B cell (primary cell): ENCODE data around the gene ATRNL1. TPM values are rescaled to one million over a fixed set of nuclear protein-coding genes. Genes with fewer than 3 reads are reported as not detected.

ENCODE experiments used
- ATAC-seq: fragments of 200-7000 bp; cut with Tn5 transposase; one replicate; pipeline ENCODE4 v1.10.0; 2021; ENCODE audit warnings: low read depth, mild to moderate bottlenecking, moderate number of reproducible peaks, moderate library complexity
- CTCF ChIA-PET: fragments of 350-600 bp; sonication (Branson Sonifier 250); formaldehyde crosslinking; loops from one replicate; lab custom pipeline; 2021; ENCODE audit warnings: antibody characterized with exemption, inconsistent platforms; lab: Charles Lee
- POLR2A ChIA-PET: fragments of 350-600 bp; sonication (Branson Sonifier 250); formaldehyde crosslinking; loops from one replicate; lab custom pipeline; 2021; ENCODE audit warnings: antibody characterized with exemption; lab: Charles Lee
- DNase-seq: peaks from one replicate; pipeline ENCODE4 v3.0.0; 2013
- H2AFZ ChIP-seq: 2 replicates; pipeline ENCODE4 v1.6.1; 2012; ENCODE audit warnings: mild to moderate bottlenecking, low read depth, low read length; ENCODE audit not compliant: insufficient read depth, poor library complexity, severe bottlenecking
- H3K27ac ChIP-seq, 2 donors: 1 replicate in 1 of 2; 2 replicates in 1 of 2; pipeline ENCODE4 v1.5.1; 2012 to 2013; ENCODE audit warnings: low read length in 2 of 2, mild to moderate bottlenecking in 2 of 2, moderate library complexity in 1 of 2
- H3K27me3 ChIP-seq, 4 experiments: fragments of 200-600 bp in 1 of 4; sonication (generic) in 1 of 4; replicated peaks in 1 of 4; 1 replicate in 2 of 4; 2 replicates in 2 of 4; pipeline versions ENCODE4 v1.6.1 to v1.7.0; 2013 to 2016; ENCODE audit warnings: low read length in 3 of 4, mild to moderate bottlenecking in 2 of 4, mixed read lengths in 1 of 4, moderate library complexity in 1 of 4; ENCODE audit not compliant: insufficient read depth in 4 of 4, control insufficient read depth in 3 of 4; ENCODE audit errors: control extremely low read depth in 1 of 4
- H3K36me3 ChIP-seq, 2 experiments: replicated peaks in 1 of 2; 1 replicate in 1 of 2; 2 replicates in 1 of 2; pipeline versions ENCODE4 v1.6.1 to v1.7.1; 2013; ENCODE audit warnings: low read length in 1 of 2; ENCODE audit not compliant: insufficient read depth in 2 of 2, control insufficient read depth in 1 of 2; ENCODE audit errors: control extremely low read depth in 1 of 2, extremely low read depth in 1 of 2
- H3K4me1 ChIP-seq, 2 donors: fragments of 200-600 bp in 1 of 2; sonication (generic) in 1 of 2; 1 replicate in 1 of 2; 2 replicates in 1 of 2; pipeline versions ENCODE4 v1.5.1 to v1.6.1; 2013 to 2017; ENCODE audit warnings: low read length in 2 of 2; ENCODE audit not compliant: control insufficient read depth in 2 of 2, insufficient read depth in 2 of 2
- H3K4me2 ChIP-seq: replicated peaks from 2 replicates; pipeline ENCODE3; 2012; ENCODE audit warnings: mild to moderate bottlenecking, low read depth, low read length; ENCODE audit not compliant: poor library complexity, severe bottlenecking
- H3K4me3 ChIP-seq, 5 experiments: fragments of 200-600 bp in 1 of 5; sonication (generic) in 1 of 5; 1 replicate in 3 of 5; 2 replicates in 2 of 5; pipeline versions ENCODE4 v1.5.1 to v1.7.0; 2011 to 2016; ENCODE audit warnings: low read length in 4 of 5, mild to moderate bottlenecking in 4 of 5, low read depth in 2 of 5, control low read depth in 1 of 5, moderate library complexity in 1 of 5; ENCODE audit not compliant: insufficient read depth in 1 of 5; ENCODE audit errors: control extremely low read depth in 1 of 5, extremely low read depth in 1 of 5
- H3K79me2 ChIP-seq: fragments of 200-600 bp; sonication (generic); one replicate; pipeline ENCODE4 v1.6.0; 2016; ENCODE audit warnings: low read length; ENCODE audit not compliant: control insufficient read depth, insufficient read depth
- H3K9ac ChIP-seq: fragments of 200-600 bp; sonication (generic); 2 replicates; pipeline ENCODE4 v1.6.1; 2017; ENCODE audit warnings: mild to moderate bottlenecking, low read length, moderate library complexity
- H3K9me3 ChIP-seq, 3 donors: one replicate each; pipeline versions ENCODE4 v1.6.1 to v1.7.1; 2013; ENCODE audit warnings: low read length in 2 of 3; ENCODE audit not compliant: control insufficient read depth in 2 of 3, insufficient read depth in 1 of 3; ENCODE audit errors: control extremely low read depth in 1 of 3
- H4K20me1 ChIP-seq: 2 replicates; pipeline ENCODE4 v1.6.0; 2012; ENCODE audit warnings: mild to moderate bottlenecking, low read length; ENCODE audit not compliant: insufficient read depth, control insufficient read depth, poor library complexity, severe bottlenecking
- H3K27ac Mint-ChIP-seq: one replicate; pipeline ENCODE4 v1.8.0; 2021; ENCODE audit warnings: mixed read lengths
- H3K27me3 Mint-ChIP-seq: one replicate; pipeline ENCODE4 v1.8.0; 2021; ENCODE audit warnings: mixed read lengths
- H3K4me1 Mint-ChIP-seq: one replicate; pipeline ENCODE4 v1.8.0; 2021; ENCODE audit warnings: mixed read lengths
- H3K4me3 Mint-ChIP-seq: one replicate; pipeline ENCODE4 v1.8.0; 2021; ENCODE audit warnings: mixed read lengths
- H3K9me3 Mint-ChIP-seq: one replicate; pipeline ENCODE4 v1.8.0; 2022; ENCODE audit warnings: mixed read lengths; ENCODE audit not compliant: insufficient read depth
- CTCF ChIP-seq: fragments of 200-600 bp; IDR thresholded peaks from one replicate; pipeline ENCODE4 v1.8.0; 2022; ENCODE audit warnings: antibody characterized with exemption, mild to moderate bottlenecking
- EZH2 ChIP-seq: IDR thresholded peaks from 2 replicates; pipeline ENCODE4 v1.6.1; 2012; ENCODE audit warnings: borderline replicate concordance, low read depth, mild to moderate bottlenecking, moderate library complexity, low read length; ENCODE audit not compliant: insufficient read depth, poor library complexity, severe bottlenecking
- WGBS: methylation state at CpG from one replicate; pipeline ENCODE4 v1.1.5; 2013; ENCODE audit warnings: missing lambda C conversion rate; ENCODE audit not compliant: insufficient coverage; 5-methylcytosine and 5-hydroxymethylcytosine counted together
- intact Hi-C: fragments of 100-400 bp; cut with micrococcal nuclease; formaldehyde crosslinking; loops from one replicate; pipeline ENCODE4 v1.10.0; 2022
- polyA plus RNA-seq: library from polyadenylated mRNA; depleted of rRNA; stranded (reverse); fragments of >200 nt; gene quantifications from 2 replicates; pipeline ENCODE4 v1.2.3, GENCODE V29; 2012
- total RNA-seq, 2 donors: library from RNA; stranded (reverse); fragments of 120-200 nt in 1 of 2; gene quantifications; 1 replicate in 1 of 2; 2 replicates in 1 of 2; pipeline versions ENCODE4 v1.2.3 to v1.2.4, GENCODE V29; 2013 to 2022

ATRNL1 gene
- total and polyA plus RNA-seq, 2 donors (not counting 1 experiment from before 2014, with no cell fraction given) = 0.24 to 2.2 TPM

- ChIA-PET POLR2A (no interaction called here), CTCF (no interaction called here)
- H3K9me3 Mint-ChIP-seq = no peaks in the 10 kb centered on the region
- intact Hi-C loops = no loop called here
- H3K79me2 ChIP-seq = no peaks in the 10 kb centered on the region
- no peaks in the 10 kb centered on the region for H3K4me1 ChIP-seq
- no peak for ATAC-seq
- H3K4me1 Mint-ChIP-seq = peaks cover 5% of the 10 kb centered on the region
- no peak overlapping the region for H3K27ac ChIP-seq
- H4K20me1 ChIP-seq = no peaks in the 10 kb centered on the region
- H3K36me3 ChIP-seq = no peaks in the 10 kb centered on the region
- H3K9me3 ChIP-seq = peaks cover 0 to 1% (median 0%) of the 10 kb centered on the region in 3 donors
- H3K27me3 ChIP-seq = no peaks in the 10 kb centered on the region
- no peak overlapping the region for H3K27ac Mint-ChIP-seq
- H3K4me3 Mint-ChIP-seq = no peak overlapping the region
- no peak overlapping the region for H3K9ac ChIP-seq
- DNase-seq = no peak
- no peak for TF ChIP-seq EZH2
- TF ChIP-seq CTCF = no peak
- no peaks in the 10 kb centered on the region for H3K27me3 Mint-ChIP-seq
- H2AFZ ChIP-seq = no peak overlapping the region
- H3K4me3 ChIP-seq = no peak overlapping the region
- WGBS = no CpG with 5 or more reads among the region's 1 CpG
- H3K4me2 ChIP-seq = no peak overlapping the region
Observed at GRCh38 chr10:115209133-115209532, 116.0 kb downstream of the ATRNL1 start.

- DNase-seq (no peak), ATAC-seq (no peak)
- no peaks in the 10 kb centered on the region for H3K9me3 Mint-ChIP-seq
- Histone ChIP-seq H3K79me2 (no peaks in the 10 kb centered on the region), H3K4me2 (no peak overlapping the region), H3K4me3 (no peak overlapping the region), H2AFZ (no peak overlapping the region), H3K27me3 (no peaks in the 10 kb centered on the region), H4K20me1 (no peaks in the 10 kb centered on the region), H3K36me3 (no peaks in the 10 kb centered on the region), H3K27ac (no peak overlapping the region), H3K9ac (no peak overlapping the region), H3K9me3 (no peaks in the 10 kb centered on the region), H3K4me1 (no peaks in the 10 kb centered on the region)
- ChIA-PET CTCF (no interaction called here), POLR2A (no interaction called here)
- H3K27ac Mint-ChIP-seq = no peak overlapping the region
- WGBS = 100% methylated on average over 1 of the region's 2 CpGs
- intact Hi-C loops = no loop called here
- no peaks in the 10 kb centered on the region for H3K4me1 Mint-ChIP-seq
- TF ChIP-seq CTCF = no peak
- TF ChIP-seq EZH2 = no peak
- H3K4me3 Mint-ChIP-seq = no peak overlapping the region
- no peaks in the 10 kb centered on the region for H3K27me3 Mint-ChIP-seq
Observed at GRCh38 chr10:115214829-115215228, 121.7 kb downstream of the ATRNL1 start.
